HT-29 (cell line): ENCODE measurements around the gene TPPP. TPM values are rescaled to one million over a fixed set of nuclear protein-coding genes. Genes with fewer than 3 reads are reported as not detected.
A peak's percentile ranks its signal among the peaks of the same experiment; 100 is the strongest.
"Not testable (repeated sequence)": the region's sequence is repeated elsewhere in the genome, so short reads cannot be mapped to it uniquely, and the experiment has no call there.

ENCODE experiments used
- DNase-seq: peaks from one replicate; pipeline ENCODE4 v3.0.0-alpha.2; 2015; ENCODE audit warnings: low spot score
- total RNA-seq: library from RNA; depleted of rRNA; stranded (reverse); fragments of >200 nt; shearing (Covaris generic); gene quantifications from 2 replicates; pipeline ENCODE4 v1.2.3, GENCODE V29; 2014; rRNA removed

The TPPP gene
- 20.7 and 21.7 TPM in 2 replicates for total RNA-seq

DNA sequence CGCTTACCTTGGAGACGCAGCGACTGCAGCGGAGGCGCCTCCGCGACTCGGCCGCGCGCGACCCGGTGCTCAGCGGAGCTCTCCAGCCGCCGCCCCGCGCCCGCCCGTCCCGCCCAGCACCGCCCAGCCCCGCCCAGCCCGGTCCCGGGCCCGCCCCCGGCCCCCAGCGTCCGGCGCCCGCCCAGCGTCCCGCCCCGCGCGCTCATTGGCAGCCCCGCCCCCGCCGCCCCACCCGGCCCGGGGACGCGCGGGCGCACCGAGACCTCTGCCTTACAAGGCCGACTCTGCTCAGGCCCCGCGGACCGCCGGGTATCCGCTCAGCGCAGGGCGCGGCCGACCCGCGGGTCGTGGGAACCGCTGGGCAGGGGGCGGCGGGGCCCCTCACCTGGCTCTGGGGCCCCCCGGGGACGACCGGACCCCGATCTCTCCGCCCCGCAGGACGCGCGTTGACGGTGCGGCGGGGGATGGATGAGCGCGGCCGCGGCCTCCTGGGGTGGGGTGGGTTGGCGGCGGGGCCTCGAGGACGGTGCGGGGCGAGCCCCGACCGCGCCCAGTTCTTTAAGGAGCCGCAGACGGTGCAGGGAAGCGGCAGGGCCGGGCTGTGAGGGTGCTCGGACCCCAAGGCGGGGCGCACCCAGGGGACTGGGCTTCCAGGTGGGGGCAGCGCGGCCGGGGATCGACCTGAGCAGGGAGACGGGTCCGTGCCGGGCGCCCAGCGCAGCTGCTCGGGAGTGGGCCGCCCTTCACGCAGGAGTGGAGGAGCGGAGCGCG lies at the start of gene TPPP:
Gene TPPP (minus strand): TSS at position 82 of the 771 bp plus-strand sequence. CDS start 15,292 bp downstream, outside the sequence.
- peak; percentile 75 for DNase-seq

DNA sequence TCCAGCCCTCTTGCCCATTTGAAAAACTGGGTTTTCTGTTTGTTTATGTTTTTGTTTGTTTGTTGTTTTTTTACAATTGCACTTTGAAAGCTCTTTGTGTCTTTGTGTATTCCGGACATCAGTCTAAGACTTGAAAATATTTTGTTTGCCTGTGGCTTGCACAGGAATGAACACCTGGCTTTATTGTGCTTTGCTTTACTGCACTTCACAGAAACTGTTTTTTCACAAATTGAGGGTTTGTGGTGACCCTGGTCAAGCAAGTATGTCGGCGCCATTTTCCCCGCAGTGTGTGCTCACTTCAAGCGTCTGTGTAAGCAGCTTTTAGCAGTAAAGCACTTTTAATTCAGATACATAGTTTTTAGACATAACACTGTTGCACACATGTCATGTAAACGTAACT lies 49.1 kb upstream of the TPPP start:
- not testable (repeated sequence) for DNase-seq

DNA sequence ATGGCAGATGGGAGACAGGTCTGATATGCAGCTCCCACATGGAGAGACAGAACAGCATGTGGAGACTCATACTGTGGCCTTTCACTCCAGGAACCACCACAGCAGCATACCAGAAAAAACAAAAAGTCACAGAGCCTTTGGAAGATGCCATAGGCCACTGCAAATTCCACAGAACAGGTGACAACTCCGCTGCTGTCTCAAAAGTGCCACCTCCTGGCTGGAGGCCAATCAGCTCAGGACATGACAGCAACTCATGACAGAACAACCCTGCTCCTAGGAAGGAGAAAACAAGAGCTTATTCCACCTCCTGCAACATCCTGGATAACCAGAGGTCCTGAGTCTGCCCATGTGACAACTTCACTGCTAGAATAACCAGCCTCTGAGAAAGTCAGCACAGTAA lies 41.0 kb upstream of the TPPP start:
- peak; percentile 20 for DNase-seq

DNA sequence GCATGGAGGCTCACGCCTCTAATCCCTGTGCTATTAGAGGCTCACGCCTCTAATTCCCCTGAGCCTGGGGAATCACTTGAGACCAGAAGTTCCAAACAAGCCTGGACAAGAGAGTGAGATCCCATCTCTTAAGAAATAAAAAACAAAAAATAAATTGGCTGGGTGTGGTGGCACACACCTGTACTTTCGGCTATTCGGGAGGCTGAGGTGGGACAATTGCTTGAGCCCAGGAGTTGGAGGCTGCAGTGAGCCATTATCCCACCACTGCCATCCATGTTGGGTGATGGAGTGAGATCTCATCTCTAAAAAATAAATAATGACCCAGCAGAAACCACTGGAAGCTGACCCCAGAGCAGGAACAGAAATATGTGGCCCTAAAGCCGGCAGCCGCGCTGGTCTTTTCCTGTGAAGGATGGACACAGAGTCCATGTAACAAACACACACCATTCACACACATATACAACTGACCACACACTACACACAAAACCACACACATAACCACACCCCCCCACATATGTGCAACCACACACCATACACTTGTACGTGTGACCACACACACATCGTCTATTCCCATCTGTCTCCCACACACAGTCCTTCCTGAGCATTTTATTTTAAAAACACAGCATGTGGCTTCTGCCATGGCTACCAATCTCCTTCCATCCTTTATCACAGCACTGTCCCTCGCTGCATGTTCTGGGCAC lies 39.8 kb upstream of the TPPP start:
- not testable (repeated sequence) for DNase-seq

DNA sequence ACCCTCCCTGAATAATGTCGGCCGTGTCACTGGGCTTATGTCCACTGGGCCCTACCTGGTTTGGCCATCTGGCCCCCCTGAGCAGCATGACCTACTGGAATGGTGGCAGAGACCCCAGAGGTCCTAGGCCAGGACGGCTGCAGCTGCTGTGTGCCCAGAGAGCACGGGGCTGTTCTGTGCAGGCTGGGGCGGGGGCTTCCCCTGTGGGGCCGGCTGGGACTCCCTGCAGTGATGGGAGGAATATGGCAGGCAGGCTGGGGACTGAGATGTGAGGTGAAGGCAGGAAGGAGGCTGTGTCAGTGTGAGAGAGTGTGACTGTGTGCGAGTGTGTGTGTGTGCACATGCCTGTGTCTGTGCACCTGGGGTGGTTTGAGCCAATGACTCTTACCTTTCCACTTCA lies 36.1 kb upstream of the TPPP start:
- not testable (repeated sequence) for DNase-seq

DNA sequence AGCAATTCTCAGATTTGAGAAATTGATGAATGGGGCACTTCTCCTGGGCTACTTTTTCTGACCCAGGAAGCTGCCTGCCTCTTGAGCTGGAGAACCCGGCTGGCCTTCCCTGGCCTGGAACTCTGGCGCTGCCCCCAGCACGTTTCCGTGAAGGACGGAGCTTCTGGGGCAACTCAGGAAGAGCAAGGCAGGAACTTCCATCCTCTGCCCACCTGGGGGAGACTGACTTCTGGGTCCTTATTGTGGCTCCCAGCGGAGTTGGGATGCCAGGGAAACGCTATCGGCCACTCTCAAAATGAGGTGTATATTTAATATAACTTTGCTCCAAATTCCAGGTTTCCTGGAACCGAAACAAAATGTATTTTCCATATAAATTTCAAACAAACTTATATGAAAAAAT lies 33.9 kb upstream of the TPPP start:
- DNase-seq, result peak; percentile 15

DNA sequence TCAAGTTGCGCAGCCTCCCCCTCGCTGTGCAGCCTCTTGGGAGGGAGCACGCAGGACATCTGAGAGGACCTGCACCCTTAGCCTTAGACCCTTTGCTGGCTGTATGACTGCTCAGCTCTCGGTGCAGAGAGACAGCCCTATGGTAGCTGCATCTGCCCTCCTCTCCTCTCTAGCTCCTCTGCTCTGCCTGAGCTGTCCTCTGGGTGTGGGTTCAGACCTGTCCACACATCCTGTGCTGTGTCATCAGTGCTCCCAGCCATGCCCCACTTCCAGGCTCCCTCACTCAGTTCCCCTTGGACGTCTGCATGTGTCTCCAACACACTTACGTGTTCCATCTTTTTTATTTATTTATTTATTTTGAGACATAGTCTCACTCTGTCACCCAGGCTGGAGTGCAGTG lies 30.7 kb upstream of the TPPP start:
- not testable (repeated sequence) for DNase-seq

DNA sequence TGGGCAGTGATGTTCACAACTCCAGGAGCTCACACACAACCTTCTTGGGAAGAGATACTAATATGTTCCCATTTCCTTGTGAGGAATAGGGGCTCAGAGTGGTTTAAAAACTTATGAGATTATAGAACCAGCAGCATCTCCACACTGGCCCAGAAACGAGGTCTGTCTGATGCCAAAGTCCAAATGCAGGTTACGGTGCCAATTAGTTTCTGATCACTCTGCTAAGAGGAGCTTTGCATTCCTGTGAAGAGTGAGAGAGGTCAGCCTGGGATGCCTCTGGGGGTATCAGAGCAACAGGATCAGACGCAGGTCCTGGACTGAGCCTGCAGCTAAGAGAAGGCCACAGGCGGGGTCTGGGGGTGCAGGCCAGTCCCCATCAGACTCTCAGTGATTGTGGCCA lies 30.2 kb upstream of the TPPP start:
- not testable (repeated sequence) for DNase-seq

DNA sequence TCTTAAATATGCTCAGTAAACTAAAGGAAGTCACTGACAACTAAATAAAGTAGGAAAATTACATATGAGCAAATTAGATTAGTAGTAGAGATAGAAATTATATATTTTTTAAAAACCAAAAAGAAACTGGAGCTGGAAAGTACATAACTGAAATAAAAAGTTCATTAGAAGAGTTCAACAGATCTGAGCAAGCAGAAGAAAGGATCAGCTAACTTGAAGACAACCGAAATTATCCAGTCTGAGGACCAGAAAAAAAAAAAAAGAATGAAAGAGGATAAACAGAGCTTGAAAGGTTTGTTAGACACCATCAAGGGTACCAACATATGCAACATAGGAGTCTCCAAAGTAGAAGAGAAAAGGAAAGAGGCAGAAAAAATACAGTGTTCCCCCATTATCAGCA lies 26.2 kb upstream of the TPPP start:
- not testable (repeated sequence) for DNase-seq

DNA sequence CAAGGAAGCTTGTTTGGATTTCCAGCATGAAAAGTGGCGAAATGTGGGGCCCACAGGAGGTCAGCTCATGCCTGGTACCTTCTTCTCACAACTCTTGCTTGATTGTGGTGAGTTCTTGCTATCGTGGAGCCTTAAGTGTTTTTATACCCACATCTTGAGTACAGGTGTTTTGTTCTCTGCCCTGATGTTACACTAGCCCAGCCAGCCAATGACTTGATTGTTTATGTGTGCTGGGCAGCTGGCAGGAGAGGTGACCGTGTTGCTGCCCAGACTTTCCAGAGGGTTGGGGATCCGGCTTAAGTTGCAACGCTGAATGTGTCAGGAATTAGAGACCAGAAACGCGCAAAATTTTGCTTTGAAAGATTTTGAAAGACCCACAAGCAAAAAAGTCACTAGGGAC lies 24.0 kb upstream of the TPPP start:
- DNase-seq, result no peak

DNA sequence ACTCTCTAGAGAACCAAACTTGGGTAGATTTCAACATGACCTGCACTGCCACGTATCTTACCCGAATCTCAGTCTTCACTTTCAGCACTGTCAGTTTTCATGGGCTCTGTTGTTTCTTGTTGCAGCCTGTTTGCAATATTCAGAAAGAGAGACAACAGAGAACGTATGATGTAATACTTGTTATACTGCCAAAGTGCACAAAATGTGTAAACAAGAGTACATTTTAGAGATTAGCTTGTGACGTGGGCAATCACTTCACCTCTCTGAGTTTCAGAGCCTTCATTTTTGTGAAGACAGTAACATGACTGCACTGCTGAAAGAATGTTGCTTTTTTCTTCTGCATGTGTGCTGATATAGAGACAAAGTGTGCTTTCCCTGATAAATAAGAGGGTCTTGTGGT lies 23.6 kb upstream of the TPPP start:
- DNase-seq, result not testable (repeated sequence)

DNA sequence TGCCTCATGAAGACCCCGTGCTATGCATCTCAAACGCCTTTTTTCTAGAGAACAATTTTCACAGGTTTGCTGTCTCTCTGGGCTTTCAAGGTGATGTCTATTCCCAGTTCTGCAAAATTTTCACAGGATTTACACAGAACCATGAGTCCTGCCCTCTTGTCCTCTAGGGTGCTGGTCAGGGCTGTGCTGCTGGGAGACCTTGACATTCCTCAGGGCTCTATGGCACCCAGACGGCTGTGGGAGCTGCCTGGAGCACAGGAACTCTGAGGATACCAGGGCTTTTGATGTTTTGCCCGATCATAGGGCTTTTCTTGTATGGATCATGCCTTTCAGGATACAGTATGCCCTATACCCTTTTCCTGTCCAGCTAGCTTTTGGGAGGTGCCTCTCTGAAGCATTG lies 22.5 kb upstream of the TPPP start:
- DNase-seq, result not testable (repeated sequence)

DNA sequence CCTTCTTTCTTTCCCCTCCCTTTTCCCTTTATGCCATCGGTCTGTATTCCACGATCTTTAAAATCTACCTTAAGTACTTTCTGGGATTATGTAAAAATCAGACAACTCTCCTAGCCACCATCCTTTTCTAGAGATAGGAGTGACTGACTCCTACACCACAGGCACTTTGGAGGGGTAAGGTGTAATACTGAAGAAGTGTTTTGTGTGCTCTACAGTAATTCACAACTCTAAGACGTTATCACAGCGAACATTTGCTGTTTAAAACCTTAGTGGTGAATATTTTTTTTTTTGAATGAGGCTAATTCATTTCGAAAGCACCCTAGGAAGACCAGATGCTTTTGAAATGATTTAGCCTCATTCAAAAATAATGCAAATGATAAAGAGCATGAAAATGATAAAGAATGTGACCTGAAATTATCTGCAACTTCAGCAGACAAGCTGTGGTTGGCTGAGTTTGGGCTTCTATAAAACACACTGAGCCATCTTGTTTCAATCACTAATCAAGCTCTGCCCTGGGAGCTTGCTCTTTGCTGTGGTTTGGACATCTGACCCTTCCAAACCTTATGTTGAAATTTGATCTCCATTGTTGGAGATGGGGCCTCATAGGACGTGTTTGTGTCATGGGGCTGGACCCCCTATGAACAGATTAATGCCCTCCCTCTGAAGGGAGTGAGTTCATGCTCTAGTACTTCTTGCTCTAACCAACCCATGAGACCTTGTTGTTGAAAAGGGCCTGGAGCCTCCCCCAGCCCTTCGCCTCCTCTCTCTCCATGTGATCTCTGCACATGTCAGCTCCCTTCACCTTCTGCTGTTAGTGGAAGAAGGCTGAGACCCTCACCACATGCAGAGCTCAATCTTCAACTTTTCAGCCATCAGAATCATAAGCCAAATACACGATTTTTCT lies 21.3 kb upstream of the TPPP start:
- not testable (repeated sequence) for DNase-seq

DNA sequence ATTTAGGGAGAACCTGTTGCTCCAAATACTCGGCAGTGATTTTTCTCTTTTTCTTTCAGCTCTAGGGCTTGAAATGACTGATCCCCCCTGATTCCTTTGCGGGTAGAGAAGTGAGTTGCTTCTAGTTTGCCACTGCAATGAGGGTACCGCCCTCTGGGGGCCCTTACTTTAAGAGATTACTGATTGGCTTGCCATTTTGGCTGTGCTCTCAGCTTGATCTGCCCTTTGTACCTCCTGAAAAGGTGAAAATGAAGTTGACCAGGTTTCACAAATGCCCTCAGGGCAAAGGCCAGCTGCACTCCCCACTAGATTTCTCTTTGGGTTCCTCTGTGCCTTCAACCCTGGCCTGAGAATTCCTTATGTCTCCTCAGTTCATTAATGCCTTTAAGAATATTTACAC lies 20.5 kb upstream of the TPPP start:
- not testable (repeated sequence) for DNase-seq

DNA sequence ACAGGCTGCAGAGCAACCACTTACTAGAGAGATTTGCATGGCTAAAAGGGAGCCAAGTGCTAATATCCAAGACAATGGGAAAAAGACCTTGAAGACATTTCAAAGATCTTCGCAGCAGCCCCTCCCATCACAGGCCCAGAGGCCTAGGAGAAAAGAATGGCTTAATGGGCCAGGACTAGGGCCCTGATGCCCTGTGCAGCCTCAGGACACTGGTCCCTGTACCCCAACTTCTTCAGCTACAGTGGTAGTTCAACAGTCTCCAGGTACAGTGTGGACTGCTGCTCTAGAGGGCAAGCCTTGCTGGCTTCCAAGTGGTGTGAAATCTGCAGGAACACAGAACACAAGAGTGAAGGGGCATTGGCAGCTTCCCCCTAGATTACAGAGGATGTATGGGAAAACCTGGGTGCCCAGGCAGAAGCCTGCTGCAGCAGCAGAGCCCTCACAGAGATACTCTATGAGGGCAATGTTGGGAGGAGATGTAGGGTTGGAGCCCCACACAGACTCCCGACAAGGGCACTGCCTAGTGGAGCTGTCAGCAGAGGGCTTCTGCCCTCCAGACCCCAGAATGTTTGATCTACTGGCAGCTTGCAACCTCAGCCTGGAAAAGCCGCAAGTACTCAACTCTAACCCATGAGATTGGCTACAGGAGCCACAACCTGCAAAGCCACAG lies 15.8 kb upstream of the TPPP start:
- not testable (repeated sequence) for DNase-seq

DNA sequence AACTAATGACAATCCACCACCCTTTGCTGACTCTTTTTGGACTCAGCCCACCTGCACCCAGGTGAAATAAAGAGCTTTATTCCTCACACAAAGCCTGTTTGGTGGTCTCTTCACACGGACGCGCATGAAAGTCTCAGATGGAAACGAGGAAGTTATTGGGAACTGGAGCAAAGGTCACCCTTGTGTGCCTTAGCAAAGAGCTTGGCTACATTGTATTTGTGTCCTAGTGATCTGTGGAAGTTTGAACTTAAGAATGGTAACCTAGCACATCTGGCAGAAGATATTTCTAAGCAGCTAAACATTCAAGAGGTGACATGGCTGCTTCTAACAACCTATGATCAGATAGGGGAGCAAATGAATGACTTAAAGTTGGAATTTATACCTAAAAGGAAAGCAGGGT lies 15.2 kb upstream of the TPPP start:
- not testable (repeated sequence) for DNase-seq

DNA sequence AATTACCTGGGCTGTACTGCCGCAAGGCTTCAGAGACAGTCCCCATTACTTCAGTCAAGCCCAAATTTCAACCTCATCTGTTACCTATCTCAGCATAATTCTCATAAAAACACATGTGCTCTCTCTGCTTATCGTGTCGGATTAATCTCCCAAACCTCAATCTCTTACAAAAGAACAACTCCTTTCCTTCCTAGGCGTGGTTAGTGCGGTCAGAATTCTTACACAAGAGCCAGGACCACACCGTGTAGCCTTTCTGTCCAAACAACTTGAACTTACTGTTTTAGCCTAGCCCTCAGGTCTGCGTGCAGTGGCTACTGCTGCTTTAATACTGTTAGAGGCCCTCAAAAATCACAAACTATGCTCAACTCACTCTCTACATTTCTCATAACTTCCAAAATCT lies 13.0 kb upstream of the TPPP start:
- not testable (repeated sequence) for DNase-seq

DNA sequence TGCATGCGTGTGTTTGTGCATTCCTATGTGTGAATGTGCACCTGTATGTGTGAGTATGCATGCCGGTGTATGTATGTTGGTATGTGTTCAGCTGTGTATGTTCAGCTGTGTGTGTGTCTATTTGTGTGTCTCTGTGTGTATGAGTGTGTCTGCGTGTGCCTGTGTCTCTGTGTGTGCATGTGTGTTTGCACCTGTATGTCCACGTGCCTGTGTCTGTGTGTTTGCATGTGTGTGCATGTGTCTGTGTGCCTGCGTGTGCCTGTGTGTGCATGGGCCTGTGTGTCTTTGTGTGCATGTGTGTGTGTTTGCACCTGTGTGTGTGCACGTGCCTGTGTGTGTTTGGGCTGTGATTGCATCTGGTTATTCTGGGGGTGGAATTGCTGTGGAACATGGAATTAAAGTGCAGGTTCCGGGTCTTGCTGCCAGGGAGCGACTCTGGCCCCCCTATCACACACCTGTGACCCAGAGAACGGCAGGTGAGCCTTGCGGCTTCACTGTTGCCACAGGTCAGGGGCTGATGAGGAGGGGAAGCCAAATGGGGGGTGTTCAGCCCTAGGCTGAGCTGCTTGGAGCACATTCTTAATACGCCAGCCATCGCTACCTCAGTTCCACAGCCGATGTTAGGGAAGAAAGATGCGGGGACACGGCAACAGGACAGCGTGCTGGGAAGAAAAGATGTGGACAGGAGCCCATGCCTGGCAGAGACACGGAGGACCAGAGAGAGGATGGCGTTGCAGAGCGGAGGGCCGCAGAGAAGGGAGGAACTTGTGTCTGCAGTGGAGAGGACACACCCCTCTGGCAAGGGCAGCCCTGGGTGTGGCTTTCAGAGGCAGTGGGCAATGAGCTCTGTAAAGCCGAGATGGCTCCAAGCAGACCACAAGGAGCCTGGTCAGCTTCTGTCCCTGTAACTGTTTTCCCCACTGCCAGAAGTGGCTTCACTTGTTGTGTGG lies 3.9 kb upstream of the TPPP start:
- not testable (repeated sequence) for DNase-seq

DNA sequence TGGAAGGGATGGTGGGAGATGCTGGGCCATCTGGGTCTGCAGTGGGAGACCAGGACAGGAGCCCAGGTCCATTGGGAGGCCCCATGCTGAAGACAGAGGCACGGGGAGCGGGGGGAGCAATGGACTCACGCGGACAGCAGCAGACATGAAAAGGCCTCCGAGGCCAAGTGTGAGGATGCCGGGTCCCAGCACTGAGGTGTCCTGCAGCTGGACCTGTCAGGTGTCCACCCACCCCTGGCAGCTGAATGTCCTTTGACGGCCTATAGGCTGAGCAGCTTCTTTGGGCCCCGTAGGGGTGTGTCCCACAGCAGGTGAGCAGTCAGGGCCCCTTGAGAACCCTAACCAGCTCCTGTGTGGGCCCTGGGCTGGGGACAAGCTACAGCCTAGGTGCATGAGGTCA lies 3.0 kb upstream of the TPPP start:
- DNase-seq, result not testable (repeated sequence)

DNA sequence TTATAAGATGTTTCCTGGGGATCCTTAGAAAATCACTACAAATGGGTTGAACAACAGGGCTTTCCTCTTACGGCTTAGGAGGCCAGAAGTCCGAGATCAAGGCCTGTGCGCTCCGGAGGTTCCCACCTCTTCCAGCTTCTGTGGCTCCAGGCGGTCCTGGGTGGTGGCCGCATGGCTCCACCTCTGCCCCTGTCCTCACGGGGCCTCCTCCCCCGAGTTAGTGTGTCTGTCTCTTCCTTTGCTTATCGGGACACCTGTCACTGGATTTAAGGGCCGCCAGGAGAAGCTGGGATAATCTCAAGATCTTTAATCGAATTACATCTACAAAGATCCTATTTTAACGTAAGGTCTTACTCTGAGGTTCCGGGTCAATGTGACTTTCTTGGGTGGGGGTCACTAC lies 2.3 kb upstream of the TPPP start:
- not testable (repeated sequence) for DNase-seq
